Activated naive CD4-positive, alpha-beta T cell treated with anti-CD3 and anti-CD28 coated beads, Interleukin-2, amount 50 U/mL, for 16 hours (primary cell): ENCODE results near the gene FAM120B.

Experiments
- DNase-seq: peaks from one replicate; pipeline ENCODE4 v3.0.0-alpha.2; 2020

FAM120B gene

GRCh38 chr6:170363255-170363654 lies 56.7 kb downstream of the FAM120B start:
- no peak for DNase-seq

GRCh38 chr6:170365121-170365520 lies 58.6 kb downstream of the FAM120B start:
- DNase-seq, result no peak

GRCh38 chr6:170365593-170365992 lies 59.0 kb downstream of the FAM120B start:
- DNase-seq, result no peak

- no peak for DNase-seq
Measured at GRCh38 chr6:170366248-170366960, 59.8 kb downstream of the FAM120B start.

GRCh38 chr6:170367241-170367640 lies 60.7 kb downstream of the FAM120B start:
- DNase-seq, result no peak

GRCh38 chr6:170368544-170368943 lies 62.0 kb downstream of the FAM120B start:
- DNase-seq, result no peak

GRCh38 chr6:170369403-170369802 lies 62.8 kb downstream of the FAM120B start:
- no peak for DNase-seq

GRCh38 chr6:170370416-170370815 lies 63.9 kb downstream of the FAM120B start:
- no peak for DNase-seq

GRCh38 chr6:170371080-170371479 lies 64.5 kb downstream of the FAM120B start:
- DNase-seq, result no peak

GRCh38 chr6:170371588-170371987 lies 65.0 kb downstream of the FAM120B start:
- no peak for DNase-seq

GRCh38 chr6:170372380-170373325 lies 66.1 kb downstream of the FAM120B start:
- DNase-seq, result no peak

GRCh38 chr6:170374571-170375444 lies 68.2 kb downstream of the FAM120B start:
- no peak for DNase-seq

- DNase-seq, result no peak
Measured at GRCh38 chr6:170375661-170376060, 69.1 kb downstream of the FAM120B start.

- DNase-seq, result no peak
Measured at GRCh38 chr6:170376386-170377043, 70.0 kb downstream of the FAM120B start.

- no peak for DNase-seq
Measured at GRCh38 chr6:170378502-170378901, 71.9 kb downstream of the FAM120B start.

- DNase-seq, result no peak
Measured at GRCh38 chr6:170381562-170381961, 75.0 kb downstream of the FAM120B start.

- no peak for DNase-seq
Measured at GRCh38 chr6:170383466-170384035, 77.0 kb downstream of the FAM120B start.

GRCh38 chr6:170385506-170385905 lies 78.9 kb downstream of the FAM120B start:
- DNase-seq, result no peak

- DNase-seq, result no peak
Measured at GRCh38 chr6:170388113-170388512, 81.6 kb downstream of the FAM120B start.

GRCh38 chr6:170393033-170393432 lies 86.5 kb downstream of the FAM120B start:
- no peak for DNase-seq

GRCh38 chr6:170393807-170394399 lies 87.3 kb downstream of the FAM120B start:
- DNase-seq, result no peak

GRCh38 chr6:170394980-170395379 lies 88.4 kb downstream of the FAM120B start:
- DNase-seq, result no peak
